Upper lobe of left lung (tissue), 4 donors: Measurements from ENCODE around the gene KLRB1.
"Not testable (repeated sequence)": the region's sequence is repeated elsewhere in the genome, so short reads cannot be mapped to it uniquely, and the experiment has no call there.

ENCODE experiments used
- CTCF ChIP-seq, 6 experiments: fragments of 450-650 bp in 4 of 6; fragments of 200-600 bp in 2 of 6; sonication (generic) in 2 of 6; IDR thresholded peaks; one replicate each; pipeline ENCODE4 v1.5.1; 2016 to 2019; ENCODE audit warnings: antibody characterized with exemption in 6 of 6
- EP300 ChIP-seq, 4 donors: sonication (generic); formaldehyde crosslinking; IDR thresholded peaks; one replicate each; pipeline ENCODE4 v1.5.1; 2017; ENCODE audit warnings: antibody characterized with exemption in 4 of 4, control low read depth in 2 of 4
- POLR2A ChIP-seq, 4 donors: fragments of 450-650 bp; IDR thresholded peaks; one replicate each; pipeline ENCODE4 v1.5.1; 2016 to 2017; ENCODE audit warnings: antibody characterized with exemption in 4 of 4, mild to moderate bottlenecking in 2 of 4
- POLR2AphosphoS5 ChIP-seq, 2 donors: sonication (generic); formaldehyde crosslinking; IDR thresholded peaks; one replicate each; pipeline ENCODE4 v1.5.1; 2017; ENCODE audit warnings: antibody characterized with exemption in 2 of 2

GRCh38 chr12:9610606-9611005 is 2.9 kb upstream of the KLRB1 start:
- not testable (repeated sequence) for TF ChIP-seq CTCF, POLR2A, EP300, POLR2AphosphoS5 (IDR thresholded peaks at IDR 0.05)
